ENCODE data around the gene GOLGA7B. TPM values are rescaled to one million over a fixed set of nuclear protein-coding genes. Genes with fewer than 3 reads are reported as not detected.

The GOLGA7B gene
- total RNA-seq, 1 donor from 2014 or later = not detected

DNA sequence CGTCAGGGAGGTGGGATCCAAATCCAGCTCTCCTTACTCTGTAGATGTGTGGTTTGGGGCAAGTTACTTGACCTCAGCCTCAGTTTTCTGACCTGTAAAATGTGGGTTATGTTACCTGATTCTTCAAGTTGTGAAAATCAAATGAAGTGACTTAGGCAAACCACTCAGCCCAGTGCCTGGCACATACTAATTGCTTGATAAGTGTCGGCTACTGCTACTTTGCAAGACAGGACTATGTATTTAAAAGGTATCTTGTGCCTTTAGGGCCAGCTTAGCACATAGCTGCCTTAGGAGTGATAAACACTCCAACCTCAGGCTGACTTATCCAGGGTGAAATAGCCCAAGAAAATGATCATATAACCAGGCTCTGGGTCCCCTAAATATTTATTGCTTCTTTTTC is 42.9 kb downstream of the GOLGA7B start:
- DNase-seq (ENCODE audit: extremely low read depth, low read depth, low spot score) = no peak

DNA sequence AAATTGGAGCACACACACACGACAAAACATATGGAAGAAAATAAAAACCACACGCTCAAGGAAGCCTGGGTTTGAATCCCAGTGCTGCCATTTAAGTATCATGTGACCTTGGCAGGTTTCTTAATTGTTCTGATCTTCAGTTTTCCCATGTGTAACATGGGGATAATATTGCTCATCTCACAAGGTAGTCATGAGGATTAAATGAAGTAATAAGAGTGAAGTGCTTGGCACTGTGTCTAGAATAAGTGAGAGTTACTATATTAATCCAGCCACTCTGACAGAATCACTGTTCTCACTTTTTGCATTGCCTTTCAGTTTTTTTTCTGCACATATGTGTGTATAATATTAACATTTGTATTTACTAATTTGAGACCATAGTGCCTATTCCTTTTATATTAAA is 43.3 kb downstream of the GOLGA7B start:
- DNase-seq (ENCODE audit: extremely low read depth, low read depth, low spot score) = no peak

DNA sequence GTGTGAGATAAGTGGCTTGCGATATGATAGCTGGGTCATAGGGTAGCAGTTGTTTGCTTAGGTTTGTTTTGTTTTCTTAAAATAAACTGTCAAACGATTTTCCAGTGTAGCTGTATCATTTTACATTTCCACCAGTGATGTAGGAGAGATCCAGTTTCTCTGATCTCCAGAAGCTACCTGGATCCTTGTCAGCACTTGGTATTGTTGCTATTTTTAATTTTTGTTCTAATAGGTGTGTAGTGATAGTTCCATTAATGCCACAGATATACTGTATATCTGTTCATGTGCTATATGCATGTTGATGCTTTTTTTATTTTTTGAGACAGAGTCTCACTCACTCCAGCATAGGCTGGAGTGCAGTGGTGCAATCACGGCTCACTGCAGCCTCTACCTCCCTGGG is 44.4 kb downstream of the GOLGA7B start:
- DNase-seq (ENCODE audit: extremely low read depth, low read depth, low spot score) = no peak

DNA sequence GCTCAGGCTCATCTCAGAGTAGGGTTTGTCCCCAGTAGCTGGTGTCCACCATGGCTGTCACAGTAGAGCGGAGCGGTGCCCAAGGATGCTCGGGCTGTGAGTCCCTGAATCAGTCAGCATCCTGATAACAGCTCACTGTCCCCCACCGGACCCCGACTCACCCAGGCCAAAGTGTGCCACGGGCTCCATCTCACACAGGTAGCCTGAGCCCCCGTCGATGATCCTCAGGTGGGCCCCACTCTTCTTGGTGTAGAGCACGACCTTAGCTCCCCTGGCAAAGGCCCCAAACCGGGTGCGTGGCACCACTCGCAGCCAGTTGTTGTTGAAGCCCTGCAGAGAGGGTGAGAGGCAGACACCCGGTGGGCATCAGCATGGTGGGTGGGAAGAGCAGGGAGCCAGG is 45.4 kb downstream of the GOLGA7B start:
- no peak for DNase-seq (ENCODE audit: extremely low read depth, low read depth, low spot score)

DNA sequence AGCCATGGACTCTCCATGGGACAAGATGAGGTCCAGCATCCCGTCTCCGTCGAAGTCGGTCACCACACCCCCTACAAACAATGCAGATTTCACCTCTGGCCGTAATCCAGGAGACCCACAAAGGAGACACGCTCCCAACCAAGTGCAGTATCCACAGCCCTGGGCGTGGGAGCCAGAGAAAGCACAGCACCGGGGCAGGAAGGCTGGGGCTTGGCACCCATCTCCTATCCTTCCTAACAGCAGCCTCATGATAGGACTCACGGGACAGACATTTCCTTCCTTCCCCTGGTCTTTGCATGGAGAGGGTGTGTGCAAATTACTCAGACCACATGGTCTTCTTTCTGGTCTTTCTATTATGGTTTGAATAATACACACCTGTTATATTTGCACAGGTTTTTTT is 46.3 kb downstream of the GOLGA7B start:
- no peak for DNase-seq (ENCODE audit: extremely low read depth, low read depth, low spot score)

DNA sequence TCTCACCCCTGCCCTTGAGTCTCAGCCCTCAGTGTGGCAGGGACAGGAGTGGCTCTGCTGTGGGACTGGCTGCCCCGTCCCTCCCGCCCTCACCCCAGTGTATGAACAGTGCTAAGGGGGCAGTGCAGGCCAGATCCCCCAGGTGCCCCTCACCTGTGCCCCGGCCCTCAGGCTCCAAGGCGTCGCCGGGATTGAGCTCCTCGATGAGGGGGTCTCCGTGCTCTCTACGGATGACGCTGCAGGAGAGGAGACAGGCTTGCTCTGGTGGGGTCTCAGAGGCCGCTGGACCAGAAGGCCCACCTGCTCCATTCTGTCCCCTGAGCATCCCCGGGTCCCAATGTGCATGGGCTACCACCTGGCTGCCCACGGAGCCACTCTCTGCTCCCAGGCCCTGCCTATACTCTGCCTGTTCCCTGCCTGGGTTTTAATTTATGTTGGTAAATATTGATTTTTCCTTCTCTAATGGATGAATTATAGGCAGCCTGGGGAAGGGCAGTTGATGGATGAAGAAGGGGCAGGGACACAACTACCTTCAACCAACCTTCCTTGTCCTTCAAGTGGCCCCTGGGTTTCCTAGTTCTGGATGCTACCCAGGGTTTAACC is 47.2 kb downstream of the GOLGA7B start:
- no peak for DNase-seq (ENCODE audit: extremely low read depth, low read depth, low spot score)

DNA sequence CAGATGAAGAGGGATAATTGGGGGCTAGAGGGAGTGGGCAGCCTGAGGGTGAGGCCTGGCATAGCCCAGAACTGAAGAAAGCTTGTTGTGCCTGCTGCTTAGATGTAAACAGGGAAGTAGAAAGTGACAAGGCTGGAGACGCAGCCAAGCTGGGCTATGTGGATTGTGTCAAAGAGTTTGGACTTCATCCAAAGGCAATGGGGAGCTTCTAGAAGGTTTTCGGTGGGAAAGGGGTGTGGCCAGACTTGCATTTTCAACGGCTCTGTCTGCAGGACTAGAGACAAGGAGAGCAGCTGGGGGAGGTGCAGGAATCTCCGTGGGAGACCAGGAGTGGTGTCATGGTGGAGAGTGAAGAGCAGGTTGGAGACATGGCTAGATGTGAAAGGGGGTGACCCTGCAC is 48.8 kb downstream of the GOLGA7B start:
- DNase-seq (ENCODE audit: extremely low read depth, low read depth, low spot score) = no peak

DNA sequence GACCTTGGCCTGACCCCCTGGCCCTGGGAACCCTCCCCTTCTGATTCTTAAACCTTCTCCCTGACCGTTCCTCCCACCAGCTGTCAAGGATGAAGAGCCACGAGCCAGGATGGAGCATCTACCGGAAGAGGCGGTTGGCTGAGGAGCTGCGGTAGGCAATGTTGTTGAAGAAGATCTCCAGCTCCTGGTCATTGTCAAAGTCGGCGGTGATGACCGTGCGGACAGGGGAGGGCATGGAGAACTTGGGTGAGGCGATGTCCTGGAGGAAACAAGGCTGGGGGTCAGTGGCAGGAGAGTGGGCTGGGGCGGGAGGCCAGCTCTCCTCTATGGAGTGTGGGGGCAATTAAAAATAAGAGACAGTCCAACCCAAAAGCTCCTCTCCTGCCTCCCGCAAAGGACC is 51.7 kb downstream of the GOLGA7B start:
- DNase-seq (ENCODE audit: extremely low read depth, low read depth, low spot score) = no peak

DNA sequence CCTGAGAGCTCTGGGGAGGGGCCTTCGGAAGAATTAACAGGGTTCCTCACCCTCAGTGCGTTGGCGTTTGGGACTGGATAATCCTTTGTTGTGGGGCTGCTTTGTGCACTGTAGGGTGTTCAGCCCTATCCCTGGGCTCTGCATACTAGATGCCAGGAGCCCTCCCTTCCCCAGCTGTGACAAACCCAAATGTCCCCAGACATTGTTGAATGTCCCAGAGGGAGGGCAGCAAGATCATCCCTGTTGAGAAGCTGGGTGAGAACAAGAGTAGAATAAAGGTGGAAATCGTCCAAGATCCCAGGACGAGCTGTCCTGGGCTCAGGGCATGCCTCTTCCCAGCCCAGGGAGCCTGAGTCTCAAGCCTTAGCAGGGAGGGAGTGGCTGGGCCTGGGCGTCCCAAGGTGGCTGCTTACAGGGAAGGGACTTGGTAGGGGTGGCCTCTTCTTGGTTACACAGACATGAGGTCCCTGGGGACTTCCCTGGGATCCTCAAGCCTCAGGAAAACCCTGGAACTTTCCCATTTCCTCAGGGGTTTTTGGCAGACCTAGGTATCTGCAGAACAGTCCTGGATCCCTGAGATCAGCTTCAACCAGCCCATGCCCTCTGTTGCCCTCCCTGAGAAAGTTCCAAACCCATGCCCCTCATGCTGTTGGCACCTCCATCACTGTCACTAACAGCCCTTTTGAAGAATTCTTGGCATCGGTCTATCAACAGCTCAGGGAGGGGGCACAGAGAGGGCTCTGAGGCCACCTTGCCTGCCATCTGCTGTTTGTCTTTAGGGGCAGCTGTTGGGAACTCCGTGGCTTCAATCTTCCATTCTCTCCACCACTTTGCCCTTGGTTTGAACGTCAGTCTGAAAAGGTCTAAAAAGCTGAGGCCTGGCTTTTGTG is 53.7 kb downstream of the GOLGA7B start:
- DNase-seq (ENCODE audit: extremely low read depth, low read depth, low spot score) = no peak

DNA sequence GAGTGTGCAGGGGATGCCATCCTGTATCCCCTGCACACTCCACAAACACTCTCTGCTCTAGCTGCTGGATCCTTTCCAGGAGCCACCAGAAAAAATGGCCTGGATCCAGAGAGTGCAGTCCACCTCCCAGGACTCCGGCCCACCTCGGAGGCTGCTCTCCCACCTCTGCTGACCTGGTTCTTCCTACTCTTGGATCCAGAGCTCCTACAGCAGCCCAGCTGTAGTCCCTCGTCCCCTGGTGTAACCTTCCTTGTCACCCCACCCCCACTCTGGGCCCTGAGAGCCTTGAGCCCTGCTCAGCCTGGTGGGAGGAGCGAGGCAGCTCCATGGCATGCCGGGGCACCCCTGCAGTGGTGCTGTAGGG is 54.4 kb downstream of the GOLGA7B start:
- DNase-seq (ENCODE audit: extremely low read depth, low read depth, low spot score) = no peak

DNA sequence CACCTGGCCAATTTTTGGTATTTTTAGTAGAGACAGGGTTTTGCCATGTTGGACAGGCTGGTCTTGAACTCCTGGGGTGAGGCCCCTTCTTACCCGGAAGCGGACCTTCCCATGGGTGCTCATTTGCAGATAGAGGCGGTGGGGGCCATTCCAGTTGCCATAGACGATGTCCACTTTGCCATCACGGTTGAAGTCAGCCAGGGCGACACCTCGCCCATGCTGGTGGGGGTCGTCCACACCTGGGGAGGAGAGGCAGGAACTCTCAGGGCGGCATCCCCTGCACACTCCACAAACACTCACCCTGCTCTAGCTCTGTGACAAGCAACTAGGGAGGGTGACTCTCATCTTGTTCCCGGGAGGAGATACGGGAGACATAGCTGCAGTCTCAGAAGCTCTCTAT is 54.9 kb downstream of the GOLGA7B start:
- DNase-seq (ENCODE audit: extremely low read depth, low read depth, low spot score) = no peak

DNA sequence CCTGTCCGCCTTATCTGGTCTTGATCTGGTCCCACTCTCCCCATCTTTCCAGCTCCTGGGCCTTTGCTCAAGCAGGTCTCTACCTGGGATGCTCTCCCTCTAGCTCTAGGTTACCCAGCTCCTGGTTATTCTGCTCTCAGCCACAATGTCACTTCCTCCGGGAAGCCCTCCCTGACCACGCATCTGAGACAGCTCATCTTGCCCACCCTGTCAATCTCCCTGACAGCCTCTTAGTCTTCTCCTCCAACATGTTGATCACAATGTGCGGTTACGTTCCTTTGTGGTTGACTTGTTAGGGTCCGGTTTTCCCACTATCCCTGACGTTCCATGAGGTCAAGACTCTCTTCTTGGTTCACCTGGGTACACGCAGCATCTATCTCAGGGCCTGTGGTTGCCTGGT is 55.6 kb downstream of the GOLGA7B start:
- no peak for DNase-seq (ENCODE audit: extremely low read depth, low read depth, low spot score)

DNA sequence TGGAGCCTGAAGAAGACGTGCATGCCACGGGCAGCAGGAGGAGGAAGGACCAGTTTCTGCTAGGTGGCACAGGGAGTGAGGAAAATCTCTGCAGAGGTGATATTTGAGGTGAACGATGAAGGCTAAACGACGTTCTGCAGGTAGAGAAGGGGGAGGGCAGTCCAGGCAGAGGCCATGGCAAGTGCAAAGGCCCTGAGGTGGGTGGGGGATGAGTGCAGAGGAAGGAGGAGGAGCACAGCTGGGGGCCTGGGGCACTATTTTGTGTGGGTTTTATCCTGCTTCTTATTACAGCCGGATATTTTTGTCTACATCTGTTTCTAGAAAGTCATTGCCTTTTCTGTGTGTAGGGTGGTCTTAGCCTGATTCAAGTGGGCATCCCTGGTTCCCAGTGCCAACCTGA is 57.6 kb downstream of the GOLGA7B start:
- DNase-seq (ENCODE audit: extremely low read depth, low read depth, low spot score) = no peak

DNA sequence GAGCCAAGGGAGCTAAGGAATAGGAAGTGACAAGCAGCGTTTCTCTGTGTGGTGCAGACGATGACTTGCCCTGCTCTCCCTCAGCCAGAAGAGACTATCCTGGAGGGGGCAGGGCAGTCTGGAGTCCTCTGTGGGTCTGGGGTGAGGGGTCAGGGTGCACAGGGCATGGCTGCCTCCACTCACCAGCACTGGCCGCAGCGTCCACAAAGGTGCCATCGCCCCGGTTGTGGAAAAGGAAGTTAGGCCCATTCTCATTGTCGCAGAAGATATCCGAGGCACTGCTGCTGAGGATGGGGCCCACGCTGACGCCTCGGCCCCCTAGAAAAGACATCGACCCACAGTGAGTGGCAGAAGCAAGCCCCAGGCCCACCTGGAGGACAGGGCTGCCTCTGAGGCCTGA is 58.2 kb downstream of the GOLGA7B start:
- no peak for DNase-seq (ENCODE audit: extremely low read depth, low read depth, low spot score)

DNA sequence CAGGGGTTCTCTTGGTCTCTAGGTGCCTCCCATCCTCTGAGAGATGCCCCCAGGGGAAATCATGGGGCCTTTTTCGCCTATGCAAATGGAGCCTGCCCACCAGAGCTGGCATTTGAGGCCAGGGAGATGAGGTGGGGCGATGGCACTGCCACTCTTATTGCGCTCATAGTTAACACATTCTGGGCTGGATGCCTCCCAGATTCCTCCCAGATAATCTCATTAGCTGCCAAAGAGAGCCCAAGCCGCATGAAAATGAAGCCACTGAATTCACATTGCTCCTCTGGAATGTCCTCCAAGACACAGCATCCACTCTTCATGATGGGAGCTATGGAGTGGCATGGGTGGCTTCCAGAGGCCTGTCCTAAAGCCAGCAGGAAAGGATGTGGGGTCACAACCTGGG is 61.0 kb downstream of the GOLGA7B start:
- no peak for DNase-seq (ENCODE audit: extremely low read depth, low read depth, low spot score)

DNA sequence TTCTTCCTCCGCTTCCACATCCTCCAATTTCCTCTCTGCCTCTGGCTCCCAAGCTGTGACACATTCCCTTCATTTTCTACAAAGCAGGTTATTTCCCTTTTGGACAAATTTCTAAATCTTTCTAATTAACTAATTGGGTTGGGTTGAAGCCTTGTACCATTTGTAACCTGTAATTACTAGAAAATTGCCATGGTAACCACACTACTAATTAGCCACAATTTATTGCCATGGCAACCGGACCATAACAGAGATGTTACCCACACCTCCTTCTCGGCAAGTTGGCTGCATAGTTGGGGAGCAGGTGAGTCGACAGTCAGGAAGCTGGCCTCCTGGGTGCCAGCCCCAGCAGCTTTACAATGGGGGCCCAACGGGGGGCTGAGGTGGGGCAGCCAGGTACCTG is 61.6 kb downstream of the GOLGA7B start:
- DNase-seq (ENCODE audit: extremely low read depth, low read depth, low spot score) = no peak

DNA sequence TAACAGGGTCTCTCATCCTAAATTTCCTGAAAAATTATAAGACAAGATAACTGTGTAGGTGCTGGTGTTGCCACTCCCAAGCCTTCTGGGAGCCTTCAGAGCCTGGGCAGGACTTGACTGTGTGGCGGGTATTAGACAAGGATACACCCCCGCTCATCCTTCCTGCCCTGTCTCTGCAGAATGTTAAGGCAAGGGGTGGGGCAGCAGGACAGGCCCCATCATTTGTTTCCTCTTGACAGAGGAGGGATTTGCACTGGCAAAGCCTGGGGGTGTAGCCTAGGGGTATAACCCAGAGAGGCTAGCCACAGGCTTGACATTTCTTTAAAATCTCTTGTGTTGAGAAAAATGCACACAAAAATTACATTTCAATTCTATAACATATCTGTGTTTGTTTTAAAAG is 63.5 kb downstream of the GOLGA7B start:
- DNase-seq (ENCODE audit: extremely low read depth, low read depth, low spot score) = no peak

DNA sequence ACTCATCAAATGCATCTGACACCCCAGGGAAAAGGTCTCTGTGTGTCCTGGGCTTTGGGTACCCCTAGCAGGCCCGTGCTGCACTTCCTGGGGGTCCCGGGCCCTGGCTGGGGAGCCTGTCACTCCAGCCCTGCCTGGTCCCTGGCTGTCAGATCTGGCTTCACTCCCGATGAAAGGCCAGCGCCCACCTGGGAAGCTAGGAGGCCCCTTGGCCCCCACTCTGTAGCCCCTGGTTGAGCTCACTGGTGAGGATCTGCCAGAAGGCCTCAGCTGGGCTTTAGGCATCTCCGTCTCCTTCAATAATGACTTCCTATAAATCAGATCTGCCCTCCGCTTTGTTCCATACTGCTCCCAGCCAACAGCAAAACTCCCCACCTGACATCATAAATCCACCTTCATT is 64.0 kb downstream of the GOLGA7B start:
- DNase-seq (ENCODE audit: extremely low read depth, low read depth, low spot score) = no peak

DNA sequence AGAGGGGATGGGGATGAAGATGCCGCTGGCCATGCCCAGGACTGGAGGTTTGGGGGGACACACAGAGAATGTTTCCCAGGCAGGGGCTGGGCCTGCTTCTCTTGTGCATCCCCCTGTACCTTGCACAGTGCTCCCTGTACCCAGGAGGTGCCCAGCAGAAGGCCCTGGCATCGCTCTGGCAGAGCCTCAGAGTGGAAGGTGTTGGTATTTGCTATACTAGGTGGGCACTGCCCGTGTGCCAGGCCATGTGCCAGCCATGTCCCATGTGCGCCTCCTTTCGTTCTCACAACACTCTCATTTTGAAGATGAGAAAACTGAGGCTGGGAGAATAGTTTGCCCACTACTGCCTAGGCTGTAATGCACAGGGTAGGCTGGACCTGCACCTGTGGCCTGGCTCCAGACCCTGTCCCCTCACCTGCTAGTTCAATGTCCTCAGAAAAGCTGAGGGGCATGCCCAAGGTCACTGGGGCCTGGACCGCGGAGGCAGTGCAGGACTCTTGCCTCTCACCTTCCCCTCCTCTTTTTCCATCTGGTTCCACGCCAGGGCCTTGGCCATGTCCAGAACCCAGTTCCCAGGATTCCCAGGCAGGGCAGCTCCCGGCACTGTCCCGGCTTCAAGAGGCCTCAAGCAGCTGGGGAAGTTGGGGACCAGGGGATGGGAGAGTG is 64.7 kb downstream of the GOLGA7B start:
- DNase-seq (ENCODE audit: extremely low read depth, low read depth, low spot score) = no peak

DNA sequence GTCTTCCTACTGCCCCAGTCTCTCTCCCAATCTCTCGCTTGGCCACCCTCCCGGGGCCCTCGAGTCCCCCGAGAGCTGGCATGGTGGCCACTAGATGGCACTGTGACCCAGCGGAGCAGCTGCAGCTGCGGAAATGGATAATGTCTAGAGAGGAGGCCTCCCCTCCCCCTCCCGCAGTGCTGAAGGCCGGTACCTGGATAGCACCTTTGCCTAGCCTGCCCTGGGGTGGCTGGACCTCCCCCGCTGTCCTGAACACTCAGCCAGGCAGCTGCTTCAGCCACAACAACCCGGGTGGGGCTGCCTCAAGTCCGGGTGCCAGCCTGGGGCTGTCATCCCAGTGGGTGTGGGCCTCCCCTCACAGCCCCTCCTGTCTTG is 65.2 kb downstream of the GOLGA7B start:
- DNase-seq (ENCODE audit: extremely low read depth, low read depth, low spot score) = no peak

DNA sequence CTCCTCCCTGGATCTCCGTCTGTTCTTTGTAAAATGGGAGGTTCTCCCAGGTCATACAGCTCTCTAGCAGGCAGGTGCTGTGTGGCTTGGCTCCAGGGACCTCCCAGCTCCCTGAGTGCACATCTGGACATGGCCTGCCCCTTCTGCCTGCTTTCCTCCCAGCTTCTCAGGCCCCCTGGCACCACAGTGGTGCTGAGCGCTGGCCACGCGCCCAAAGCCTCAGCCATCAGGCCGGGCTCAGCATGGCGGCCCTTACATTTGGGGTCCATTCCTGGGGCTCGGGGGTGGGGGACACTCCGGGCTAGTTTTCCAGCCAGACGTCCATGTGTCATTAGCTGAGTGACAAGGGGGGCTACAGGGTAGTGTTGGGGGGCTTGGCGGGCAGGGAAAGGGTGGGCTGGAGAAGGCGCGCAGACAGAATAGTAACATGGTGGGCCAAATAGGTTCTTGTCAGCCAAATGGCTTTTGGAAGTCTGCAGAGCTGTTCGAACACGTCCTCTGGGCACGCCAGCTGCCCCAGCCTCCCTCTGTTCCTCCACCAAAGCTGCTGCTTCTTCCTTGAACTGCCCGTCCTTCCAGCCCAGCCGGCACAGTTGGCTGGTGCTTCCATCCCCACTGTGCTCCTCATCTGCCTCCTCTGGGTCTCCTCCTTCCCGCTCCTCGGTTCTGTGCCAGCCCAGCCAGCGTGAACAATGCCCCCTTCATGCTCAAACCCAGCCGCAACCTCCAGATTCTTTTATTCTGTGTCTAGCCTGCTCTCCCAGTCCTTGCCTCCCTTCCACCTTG is 65.9 kb downstream of the GOLGA7B start:
- no peak for DNase-seq (ENCODE audit: extremely low read depth, low read depth, low spot score)

Data from glomerular endothelial cell (primary cell).